GM18508 (cell line): ENCODE measurements around the gene PRSS48.
"Not testable (repeated sequence)": the region's sequence is repeated elsewhere in the genome, so short reads cannot be mapped to it uniquely, and the experiment has no call there.

Experiments
- ATAC-seq: cut with Tn5 transposase; IDR thresholded peaks from one replicate; pipeline ENCODE4 v1.9.1; 2021; ENCODE audit warnings: moderate number of reproducible peaks; ENCODE audit not compliant: insufficient read depth, unreplicated experiment

The PRSS48 gene

DNA sequence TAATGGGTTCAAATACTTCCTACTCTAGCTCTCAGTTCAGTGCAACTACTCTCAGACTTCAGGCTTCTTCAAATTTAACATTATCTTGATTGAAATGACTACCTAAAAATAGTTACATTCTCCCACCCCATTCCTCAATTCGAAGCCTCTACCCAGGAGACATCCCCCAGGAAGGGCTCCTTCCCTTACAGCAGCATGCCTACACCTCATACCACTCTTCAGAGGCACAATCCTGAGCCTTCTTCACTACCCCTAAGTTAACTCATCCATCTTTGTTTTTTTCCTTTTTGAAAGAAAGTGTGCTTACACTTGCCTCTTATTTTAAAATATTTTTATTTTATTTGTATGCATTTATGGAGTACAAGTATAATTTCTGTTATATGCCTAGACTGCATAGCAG lies 17.2 kb upstream of the PRSS48 start:
- ATAC-seq: no peak

DNA sequence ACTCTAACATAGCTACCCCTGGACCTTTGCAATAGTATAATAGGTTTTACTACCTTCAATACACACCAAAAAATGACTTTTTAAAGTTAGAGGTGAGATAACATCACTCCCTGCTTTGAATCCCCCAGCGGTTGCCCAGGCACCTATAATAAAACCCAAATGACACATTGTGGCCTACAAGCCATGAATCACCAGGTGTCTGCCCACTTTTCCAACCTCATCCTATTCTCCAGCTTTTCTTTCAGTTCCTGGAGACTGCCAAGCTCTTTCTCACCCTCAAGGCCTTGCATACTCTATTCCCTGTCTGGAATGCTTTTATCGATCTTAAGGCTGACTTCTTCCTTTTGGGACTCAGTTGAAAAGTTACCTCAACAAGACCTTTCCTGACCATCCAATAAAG lies 16.4 kb upstream of the PRSS48 start:
- ATAC-seq: no peak

DNA sequence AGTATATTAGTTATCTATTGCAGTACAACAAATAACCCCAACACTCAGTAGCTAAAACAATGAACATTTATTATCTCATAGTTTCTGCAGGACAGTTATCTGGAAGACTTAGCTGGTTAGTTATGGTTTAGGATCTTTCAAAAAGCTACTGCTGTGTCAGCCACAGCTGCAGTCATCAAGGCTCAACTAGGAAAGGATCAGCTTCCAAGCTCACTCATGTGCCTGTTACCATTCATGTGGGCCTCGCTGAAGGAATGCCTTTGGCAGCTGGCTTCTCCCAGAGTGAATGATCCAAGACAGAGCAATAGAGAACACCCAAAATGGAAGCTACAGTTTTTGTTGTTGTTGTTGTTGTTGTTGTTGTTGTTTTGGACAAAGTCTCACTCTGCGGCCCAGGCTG lies 13.5 kb upstream of the PRSS48 start:
- ATAC-seq: no peak

DNA sequence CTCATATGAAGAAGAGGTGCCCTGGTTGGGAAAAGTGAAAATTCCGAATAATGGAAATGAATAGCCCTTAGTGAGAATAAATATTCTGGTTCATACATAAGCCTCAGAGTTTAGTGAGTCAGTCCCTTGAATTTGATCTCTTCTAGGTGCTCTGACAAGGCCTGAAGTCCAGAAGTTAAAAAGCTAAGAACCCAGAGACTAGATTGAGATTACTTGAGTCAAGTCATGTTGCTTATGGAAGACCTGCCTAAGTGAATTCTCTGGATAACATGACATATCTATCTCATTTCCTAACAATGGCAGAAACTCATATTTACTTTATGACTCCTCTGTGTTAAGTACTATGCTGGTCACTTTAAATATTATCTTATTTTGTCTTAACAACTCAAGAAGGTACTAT lies 10.5 kb upstream of the PRSS48 start:
- no peak for ATAC-seq

DNA sequence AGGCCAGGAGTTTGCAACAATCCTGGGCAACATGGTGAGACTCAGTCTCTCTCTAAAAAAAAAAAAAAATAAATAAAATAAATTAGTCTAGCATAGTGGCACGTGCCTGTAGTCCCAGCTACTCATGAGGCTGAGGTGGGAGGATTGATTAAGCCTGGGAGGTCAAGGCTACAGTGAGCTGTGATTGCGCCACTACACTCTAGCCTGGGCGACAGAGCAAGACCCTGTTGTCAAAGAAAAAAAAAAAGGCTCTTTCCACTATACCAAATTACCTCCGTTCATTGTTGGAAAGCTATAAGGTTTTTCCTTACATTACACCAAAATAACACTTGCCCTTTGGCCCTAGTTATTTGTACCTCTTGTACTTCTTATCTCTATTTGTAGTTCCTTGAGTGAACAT lies 9.9 kb upstream of the PRSS48 start:
- ATAC-seq: no peak

DNA sequence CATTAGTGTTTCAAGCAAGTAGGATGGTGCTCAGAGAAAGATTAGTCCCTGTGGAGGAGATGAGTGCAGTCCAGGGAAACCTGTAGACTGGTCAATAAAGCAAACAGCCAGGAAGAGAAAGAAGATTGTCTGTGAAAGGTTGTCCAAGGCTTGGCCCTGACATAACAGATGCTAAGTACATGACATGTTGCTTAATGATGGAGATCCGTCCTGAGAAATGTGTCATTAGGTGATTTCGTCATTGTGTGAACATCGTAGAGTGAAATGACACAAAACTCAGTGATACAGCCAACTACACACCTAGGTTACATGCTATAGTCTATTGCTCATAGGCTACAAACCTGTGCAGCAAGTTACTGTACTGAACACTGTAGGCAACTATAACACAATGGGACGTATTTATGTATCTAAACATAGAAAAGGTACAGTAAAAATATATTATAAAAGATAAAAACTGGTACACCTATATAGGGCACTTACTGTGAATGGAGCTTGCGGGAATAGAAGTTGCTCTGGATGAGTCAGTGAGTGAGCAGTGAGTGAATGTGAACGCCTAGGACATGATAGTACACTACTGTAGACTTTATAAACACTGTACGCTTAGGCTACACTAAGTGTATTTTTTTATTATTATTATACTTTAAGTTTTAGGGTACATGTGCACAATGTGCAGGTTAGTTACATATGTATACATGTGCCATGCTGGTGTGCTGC lies 9.0 kb upstream of the PRSS48 start:
- no peak for ATAC-seq

DNA sequence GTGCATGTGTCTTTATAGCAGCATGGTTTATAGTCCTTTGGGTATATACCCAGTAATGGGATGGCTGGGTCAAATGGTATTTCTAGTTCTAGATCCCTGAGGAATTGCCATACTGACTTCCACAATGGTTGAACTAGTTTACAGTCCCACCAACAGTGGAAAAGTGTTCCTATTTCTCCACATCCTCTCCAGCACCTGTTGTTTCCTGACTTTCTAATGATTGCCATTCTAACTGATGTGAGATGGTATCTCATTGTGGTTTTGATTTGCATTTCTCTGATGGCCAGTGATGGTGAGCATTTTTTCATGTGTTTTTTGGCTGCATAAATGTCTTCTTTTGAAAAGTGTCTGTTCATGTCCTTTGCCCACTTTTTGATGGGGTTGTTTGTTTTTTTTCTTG lies 8.1 kb upstream of the PRSS48 start:
- ATAC-seq: not testable (repeated sequence)

DNA sequence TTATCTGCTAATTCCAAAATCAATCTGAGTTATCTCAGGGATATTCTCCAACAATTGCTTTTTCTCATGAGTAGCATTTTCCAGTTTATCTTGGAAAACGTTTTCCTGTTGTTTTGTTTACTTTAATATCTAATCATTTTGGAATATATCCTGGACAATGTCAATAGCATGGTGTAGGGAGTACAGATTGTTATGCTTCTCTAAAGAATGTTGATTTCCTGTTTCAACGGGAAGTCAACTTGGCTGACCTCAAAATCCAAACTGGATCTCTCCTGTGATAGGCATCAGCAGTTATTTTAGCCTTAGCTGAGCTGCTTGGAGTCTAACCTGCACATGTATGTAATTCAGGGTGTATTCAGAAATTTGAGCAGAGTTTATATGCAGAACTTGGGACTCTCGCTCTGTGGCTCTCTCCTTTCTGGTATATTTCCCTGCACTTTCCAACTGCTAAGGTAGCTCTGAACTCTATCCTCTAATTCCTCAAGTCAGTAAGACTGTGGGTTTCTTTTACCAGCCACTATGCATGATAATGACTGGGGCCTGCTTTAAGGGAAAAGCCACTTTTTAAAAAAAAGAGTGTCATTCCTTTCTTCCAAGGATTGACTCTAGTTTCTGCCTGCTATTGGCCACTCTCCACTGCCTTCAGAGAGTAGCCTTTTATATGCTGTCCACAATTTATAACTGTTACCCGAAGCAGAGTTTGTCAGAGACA lies 7.7 kb downstream of the PRSS48 start:
- no peak for ATAC-seq

DNA sequence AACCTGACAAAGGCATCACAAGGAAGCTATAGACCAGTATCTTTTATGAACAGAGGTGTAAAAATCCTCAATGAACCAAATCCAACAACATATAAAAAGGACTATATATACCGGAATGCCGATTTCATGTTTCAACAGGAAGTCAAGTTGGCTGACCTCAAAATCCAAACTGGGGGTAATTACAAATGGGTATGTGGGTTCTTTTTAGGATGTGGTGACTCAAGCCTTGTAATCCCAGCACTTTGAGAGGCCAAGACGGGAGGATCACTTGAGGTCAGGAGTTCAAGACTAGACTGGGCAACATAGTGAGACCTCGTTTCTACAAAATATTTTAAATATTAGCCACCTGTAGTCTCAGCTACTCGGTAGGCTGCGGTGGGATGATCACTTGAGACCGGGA lies 10.4 kb downstream of the PRSS48 start:
- ATAC-seq: no peak

DNA sequence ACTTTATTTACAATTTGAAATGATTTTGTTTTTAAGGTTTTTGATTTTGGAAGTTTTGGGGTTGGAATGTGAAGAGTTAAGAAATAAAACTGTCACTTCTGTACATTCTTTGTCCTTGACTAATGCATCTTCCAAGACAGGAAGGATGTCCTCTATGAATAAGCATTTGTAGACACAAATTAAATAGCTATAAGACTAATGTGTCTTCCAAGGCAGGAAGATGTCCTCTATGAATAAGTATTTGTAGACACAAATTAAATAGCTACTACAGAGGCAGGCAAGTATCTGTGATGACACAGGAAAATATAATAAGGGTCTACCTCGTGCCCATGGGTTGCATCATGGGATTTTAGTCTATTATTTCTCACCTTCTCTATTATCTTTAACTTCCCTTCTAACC lies 14.5 kb downstream of the PRSS48 start:
- no peak for ATAC-seq

DNA sequence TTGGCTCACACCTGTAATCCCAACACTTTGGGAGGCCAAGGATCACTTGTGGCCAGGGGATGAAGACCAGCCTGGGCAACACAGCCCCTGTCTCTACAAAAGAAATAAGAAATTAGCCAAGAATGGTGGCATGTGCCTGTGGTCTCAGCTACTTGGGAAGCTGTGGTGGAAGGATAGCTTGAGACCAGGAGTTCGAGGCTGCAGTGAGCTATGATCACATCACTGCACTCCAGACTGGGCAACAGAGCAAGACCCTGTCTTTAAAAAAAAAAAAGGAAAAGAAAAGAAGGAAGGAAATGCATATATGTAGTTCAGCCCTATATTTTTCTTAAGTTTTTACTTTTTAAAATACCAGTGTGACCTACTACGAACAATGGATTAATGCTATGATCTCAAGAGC lies 15.1 kb downstream of the PRSS48 start:
- ATAC-seq: no peak

DNA sequence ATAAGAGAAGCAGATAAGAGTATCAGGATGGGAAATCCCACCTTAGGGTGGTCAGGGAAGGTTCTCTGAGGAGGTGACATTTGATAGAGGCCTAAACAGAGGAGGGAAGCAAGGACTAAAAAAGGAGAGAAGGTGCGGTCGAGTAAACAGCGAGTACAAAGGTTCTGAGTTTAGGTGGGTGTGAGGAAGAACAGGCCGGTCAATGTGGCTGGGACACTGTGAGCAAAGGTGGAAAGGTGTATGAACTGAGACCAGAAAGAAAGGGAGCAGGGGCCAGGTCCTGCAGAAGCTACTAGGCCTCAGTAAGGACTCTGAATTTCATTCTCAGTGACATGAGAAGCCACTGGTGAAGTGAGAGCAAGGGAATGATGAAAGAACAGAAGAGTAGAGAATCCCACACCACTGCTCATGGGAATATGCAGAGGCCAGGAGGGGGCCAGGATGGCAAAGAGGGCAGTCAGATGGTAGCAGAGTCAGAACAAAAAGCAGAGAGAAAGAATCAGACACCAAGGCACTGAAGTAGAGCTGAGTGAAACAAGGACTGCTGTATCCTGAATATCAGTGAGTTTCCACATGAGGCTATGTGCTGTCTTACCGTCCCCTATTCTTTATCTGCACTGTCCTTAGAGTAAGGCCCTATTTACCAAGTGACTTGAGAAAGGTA lies 18.0 kb downstream of the PRSS48 start:
- no peak for ATAC-seq

DNA sequence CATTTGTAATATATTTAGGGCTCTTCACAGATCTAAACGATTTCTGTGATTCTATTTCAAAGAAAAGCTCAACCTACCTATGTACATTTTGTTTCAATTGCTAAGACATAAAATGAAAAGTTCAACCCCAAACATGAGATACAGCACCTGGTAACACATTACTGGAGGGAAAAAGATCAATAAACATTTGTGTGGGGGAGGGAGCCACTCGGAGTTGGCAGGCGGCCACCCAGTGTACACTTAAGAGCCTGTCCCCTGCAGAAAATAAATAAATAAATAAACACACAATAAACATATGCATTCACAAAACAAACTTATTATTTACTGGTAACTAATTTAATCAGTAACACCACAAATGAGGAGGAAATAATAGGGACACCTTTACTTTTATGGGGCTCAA lies 19.3 kb downstream of the PRSS48 start:
- no peak for ATAC-seq

DNA sequence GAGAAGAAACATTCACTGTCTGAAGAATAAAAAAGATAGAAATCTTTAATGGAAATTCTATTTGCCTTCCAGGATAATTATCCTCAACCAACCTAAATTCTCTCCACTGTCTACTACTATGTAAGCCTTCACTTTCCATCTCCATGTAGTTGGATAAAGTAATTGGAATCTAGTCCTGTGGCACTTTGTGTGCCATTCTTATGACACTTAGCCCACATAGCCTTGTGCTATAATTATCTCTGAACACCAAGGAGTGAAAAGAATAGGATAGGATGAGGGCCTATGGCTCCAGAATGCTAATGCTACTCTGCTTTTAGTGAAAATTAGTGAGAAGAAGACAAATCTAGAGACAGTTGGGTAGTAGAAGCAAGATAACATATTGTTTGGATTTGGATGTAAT lies 20.2 kb downstream of the PRSS48 start:
- ATAC-seq: no peak

DNA sequence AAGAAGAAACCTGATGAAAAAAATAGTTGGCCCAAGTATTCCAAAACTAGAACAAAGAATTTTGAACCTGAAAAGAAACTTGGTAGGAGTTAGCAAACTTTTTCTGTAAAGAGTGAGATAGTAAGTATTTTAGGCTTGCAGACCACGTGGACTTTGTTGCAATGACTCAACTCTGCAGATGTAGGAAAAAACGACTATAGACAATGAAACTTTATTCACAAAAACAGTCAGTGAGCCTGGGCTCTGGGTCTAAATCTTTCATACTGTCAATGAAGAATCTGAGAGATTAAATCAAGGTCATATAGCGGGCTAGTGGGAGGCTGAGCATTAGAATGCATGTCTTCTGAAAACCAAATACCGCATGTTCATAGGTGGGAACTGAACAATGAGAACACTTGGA lies 25.5 kb downstream of the PRSS48 start:
- ATAC-seq: no peak

DNA sequence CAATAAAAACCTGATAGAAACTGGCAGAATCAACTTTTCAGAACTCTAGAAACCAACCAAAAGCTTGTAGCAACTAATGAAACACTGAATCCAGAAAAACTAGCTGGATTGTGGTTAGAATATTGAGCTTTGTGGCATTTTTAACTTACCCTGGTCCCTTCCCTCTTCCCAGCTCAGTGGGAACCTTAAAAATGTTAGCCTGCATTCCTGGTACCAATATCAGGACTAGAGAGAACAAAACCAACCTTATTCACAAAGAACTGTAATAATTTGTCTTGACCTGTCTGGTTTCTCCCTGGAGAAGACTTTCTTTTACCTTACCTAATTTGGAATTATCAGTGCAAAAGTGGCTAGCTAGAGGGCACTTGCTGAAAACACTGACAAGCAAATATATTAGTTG lies 27.3 kb downstream of the PRSS48 start:
- ATAC-seq: no peak

DNA sequence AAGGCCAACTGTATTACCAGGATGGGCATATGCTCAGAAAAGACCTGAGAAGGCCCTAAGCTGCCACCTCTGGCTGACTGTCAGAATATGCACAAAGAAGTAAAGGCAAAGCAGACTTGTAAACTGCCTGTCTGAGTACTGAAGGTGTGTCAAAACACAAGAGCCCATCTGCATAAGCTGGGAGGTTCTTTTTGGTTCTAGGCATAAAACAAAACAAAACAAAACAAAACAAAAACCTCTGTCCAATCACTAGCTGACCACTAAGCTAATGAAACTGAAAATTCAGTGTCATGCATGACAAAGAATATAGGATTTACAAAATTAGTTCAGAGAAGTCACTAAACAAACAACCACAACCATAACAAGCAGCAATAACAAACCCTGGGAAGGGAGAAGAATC lies 27.8 kb downstream of the PRSS48 start:
- no peak for ATAC-seq

DNA sequence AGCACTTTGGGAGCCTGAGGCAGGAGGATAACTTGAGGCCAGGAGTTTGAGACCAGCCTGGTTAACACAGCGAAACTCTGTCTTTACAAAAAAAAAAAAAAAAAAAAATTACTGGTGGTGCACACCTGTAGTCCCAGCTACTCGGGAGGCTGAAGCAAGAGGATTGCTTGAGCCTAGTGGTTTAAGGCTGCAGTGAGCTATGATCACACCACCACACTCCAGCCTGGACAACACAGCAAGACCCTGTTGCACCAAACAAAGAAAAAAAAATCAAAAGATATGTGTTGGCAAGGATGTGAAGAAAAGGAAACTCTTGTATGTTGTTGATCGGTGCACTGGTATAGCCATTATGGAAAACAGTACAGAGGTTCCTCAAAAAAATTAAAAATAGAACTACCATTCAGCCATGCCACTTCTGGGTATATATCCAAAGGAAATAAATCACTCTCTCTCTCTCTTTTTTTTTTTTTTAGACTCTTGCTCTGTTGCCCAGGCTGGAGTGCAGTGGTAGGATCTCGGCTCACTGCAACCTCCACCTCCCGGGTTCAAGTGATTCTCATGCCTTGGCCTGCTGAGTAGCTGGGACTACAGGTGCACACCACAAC lies 33.3 kb downstream of the PRSS48 start:
- ATAC-seq: no peak

DNA sequence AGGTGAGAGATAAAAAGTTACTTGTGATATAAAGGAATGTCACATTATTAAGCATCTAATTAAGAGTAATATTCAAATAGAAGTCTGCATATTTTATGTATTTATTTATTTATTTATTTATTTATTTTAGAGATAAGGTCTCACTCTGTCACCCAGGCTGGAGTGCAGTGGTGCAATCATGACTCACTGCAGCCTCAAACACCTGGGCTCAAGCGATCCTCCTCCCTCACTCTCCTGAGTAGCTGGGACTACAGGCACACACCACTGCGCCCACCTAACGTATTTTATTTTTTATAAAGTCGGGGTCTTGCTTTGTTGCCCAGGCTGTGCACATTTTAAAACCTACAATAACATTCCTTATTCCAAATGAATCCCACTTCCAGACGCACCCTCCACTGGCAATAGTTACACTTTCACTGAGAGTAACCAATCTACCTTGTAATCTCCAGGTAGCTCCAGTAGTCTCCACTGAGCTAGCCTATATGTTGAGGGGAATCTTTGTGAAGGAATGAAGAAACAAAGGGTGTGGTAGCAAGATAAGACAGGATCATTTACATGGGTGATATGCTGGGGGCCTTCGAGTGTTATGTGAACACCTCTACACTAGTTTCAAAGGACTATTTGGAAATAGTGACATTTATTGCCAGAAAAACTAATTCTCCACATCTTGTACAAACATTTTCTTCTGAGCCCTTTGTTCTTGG lies 36.5 kb downstream of the PRSS48 start:
- no peak for ATAC-seq

DNA sequence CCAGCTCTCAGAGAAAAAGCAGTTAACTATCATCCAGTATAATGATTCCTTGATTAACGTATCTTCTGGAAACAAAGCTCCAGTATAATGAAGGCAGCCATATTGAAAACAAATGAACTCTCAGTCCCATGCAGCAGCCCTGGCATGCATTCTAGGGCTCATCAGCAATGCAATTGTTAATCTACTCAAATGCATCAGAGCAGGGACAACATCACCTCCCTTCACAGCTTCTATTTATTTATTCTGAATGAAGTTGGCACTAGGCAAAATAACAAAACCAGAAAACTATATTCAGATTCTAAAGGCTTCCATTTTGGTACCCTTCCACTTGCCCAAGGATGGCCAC lies 37.0 kb downstream of the PRSS48 start:
- no peak for ATAC-seq

DNA sequence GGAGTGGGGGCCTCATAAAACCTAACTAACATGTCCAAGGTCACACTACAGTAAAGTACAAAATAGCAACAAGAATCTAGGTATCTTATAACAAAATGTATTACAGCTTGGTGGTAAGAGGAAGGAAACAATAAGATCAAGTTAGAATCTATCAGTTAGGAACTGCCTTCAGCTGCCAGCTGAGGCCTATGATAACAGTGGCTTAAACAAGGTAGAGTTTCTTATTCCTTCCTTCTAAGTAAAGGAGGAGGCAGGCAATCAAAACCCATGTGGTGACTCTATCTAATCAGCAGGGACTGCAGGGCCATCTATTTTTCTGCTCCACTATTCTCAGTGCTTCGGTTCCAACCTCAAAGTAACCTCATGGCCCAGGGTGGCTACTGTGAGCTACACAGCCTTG lies 37.5 kb downstream of the PRSS48 start:
- ATAC-seq: no peak
